NOMO-1 (cell line): ENCODE data around the gene BPIFB1.

Experiments used
- DNase-seq, 2 experiments: peaks; one replicate each; lab custom pipeline; 2025; ENCODE audit not compliant: unreplicated experiment in 2 of 2; lab: John Stamatoyannopoulos, UW

The BPIFB1 gene

DNA sequence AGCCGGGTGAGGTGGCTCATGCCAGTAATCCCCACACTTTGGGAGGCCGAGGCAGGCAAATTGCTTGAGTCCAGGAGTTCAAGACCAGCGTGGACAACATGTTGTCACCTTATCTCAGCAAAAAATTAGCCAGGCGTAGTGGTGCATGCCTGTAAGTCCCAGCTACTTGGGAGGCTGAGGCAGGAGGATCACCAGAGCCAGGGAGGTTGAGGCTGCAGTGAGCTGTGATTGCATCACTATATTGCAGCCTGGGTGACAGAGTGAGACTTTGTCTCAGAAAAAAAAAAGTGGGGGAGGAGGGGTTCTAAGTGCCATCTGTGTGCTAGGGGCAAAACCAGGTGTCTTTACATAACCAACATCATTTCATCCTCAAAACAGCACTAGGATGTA is 70.0 kb downstream of the BPIFB1 start:
- DNase-seq: no peak
